ENCODE measurements around the gene NUP188. TPM values are rescaled to one million over a fixed set of nuclear protein-coding genes. Genes with fewer than 3 reads are reported as not detected.

The NUP188 gene
- total and polyA plus RNA-seq, 2 of the 13 experiments (the other 11 are each of a cell fraction or from before 2014, with no cell fraction given), result 28.0 to 38.5 TPM

DNA sequence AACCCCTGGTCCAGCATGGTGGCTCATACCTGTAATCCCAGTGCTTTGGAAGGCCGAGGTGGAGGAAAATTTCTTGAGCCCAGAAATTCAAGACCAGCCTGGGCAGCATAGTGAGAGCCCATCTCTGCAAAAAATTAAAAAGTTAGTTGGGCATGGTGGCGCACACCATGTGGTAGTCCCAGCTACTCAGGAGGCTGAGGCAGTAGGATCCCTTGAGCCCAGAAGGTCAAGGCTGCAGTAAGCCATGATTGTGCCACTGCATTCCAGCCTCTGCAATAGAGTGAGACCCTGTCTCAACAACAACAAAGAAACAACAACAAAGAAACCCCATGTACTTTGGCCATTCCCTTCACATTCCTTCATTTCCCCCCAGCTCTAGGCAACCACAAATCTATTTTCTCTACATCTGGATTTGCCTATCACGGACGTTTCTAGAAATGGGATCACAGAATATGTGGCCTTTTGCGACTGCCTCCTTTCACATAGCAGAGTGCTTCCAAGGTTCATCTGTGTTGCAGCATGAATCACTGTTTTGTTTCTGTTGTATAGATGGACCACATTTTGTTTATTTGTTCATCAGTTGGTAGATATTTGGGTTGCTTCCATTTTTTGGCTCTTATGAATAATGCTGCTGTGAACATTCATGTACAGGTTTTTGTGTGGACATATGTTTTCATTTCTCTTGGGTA is 106.8 kb downstream of the NUP188 start:
- H3K4me3 ChIP-seq (replicated peaks in 1 of 3; ENCODE audit: insufficient read depth in 1 of 3, low read depth in 2 of 3, low read length in 3 of 3), result no peak overlapping the region
- H2AFZ ChIP-seq (ENCODE audit: low read length), result no peak overlapping the region
- H3K79me2 ChIP-seq (ENCODE audit: insufficient read depth, low read length), result no peaks in the 10 kb centered on the region
- no peak for FAIRE-seq
- no peak for ATAC-seq
- no peak overlapping the region for H3K27ac ChIP-seq (ENCODE audit: extremely low read length, insufficient read depth, low read length)
- CTCF ChIA-PET (ENCODE audit: low intra/inter-chr PET ratio, low total read pairs), result no interaction called here
- no peak overlapping the region for H3K4me2 ChIP-seq (ENCODE audit: low read depth, low read length)
- H3K27me3 ChIP-seq (ENCODE audit: control insufficient read depth in 1 of 2, insufficient read depth in 2 of 2, low read length in 2 of 2), result no peaks in the 10 kb centered on the region
- H3K36me3 ChIP-seq (replicated peaks in 1 of 2; ENCODE audit: control insufficient read depth in 1 of 2, insufficient read depth in 2 of 2, low read length in 2 of 2), result peaks cover 0 to 9% of the 10 kb centered on the region in 2 experiments; a peak in 3 of 5 replicates
- H3K9me3 ChIP-seq (ENCODE audit: low read length), result no peaks in the 10 kb centered on the region
- BruUV-seq (replicated peaks), result no TSS peak
- no peaks in the 10 kb centered on the region for H4K20me1 ChIP-seq (ENCODE audit: insufficient read depth, low read length)
- in situ Hi-C loops (cut with HindIII; ENCODE audit: extremely low pct_ligation_motif_present, low pct_unique_long_range_greater_than_20kb), result no loop called here
- H3K9ac ChIP-seq (ENCODE audit: insufficient read depth, low read depth, low read length), result no peak overlapping the region
- TF ChIP-seq MAFG (CRISPR knock-in tag; IDR thresholded peaks at IDR 0.05) (no peak), SCMH1 (CRISPR knock-in tag; IDR thresholded peaks at IDR 0.05; ENCODE audit: borderline replicate concordance) (no peak), POLR2AphosphoS2 (IDR thresholded peaks at IDR 0.05; ENCODE audit: low read depth, low read length) (no peak), NONO (IDR thresholded peaks at IDR 0.05) (no peak), NONO (CRISPR knock-in tag; conservative IDR thresholded peaks at IDR 0.05) (no peak), FOXA3 (CRISPR knock-in tag; IDR thresholded peaks at IDR 0.05) (no peak), ZKSCAN8 (CRISPR knock-in tag; IDR thresholded peaks at IDR 0.05; ENCODE audit: borderline replicate concordance) (no peak), ZNF790 (CRISPR knock-in tag; IDR thresholded peaks at IDR 0.05; ENCODE audit: borderline replicate concordance) (no peak), ZNF879 (CRISPR knock-in tag; IDR thresholded peaks at IDR 0.05) (no peak)
- TF ChIP-seq, protein P1, sequence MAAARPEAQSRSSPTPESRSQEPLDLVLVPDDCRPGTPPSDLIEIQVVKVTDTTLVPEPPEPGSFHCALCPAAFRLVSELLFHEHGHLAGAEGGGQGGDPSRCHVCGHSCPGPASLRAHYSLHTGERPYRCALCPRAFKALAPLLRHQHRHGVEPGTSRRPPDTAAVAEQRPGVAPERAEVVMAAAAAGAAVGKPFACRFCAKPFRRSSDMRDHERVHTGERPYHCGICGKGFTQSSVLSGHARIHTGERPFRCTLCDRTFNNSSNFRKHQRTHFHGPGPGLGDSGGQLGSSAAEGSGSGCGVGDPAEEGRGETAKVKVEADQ (CRISPR knock-in tag; IDR thresholded peaks at IDR 0.05; ENCODE audit: borderline replicate concordance), result no peak
- TF ChIP-seq, protein P2, sequence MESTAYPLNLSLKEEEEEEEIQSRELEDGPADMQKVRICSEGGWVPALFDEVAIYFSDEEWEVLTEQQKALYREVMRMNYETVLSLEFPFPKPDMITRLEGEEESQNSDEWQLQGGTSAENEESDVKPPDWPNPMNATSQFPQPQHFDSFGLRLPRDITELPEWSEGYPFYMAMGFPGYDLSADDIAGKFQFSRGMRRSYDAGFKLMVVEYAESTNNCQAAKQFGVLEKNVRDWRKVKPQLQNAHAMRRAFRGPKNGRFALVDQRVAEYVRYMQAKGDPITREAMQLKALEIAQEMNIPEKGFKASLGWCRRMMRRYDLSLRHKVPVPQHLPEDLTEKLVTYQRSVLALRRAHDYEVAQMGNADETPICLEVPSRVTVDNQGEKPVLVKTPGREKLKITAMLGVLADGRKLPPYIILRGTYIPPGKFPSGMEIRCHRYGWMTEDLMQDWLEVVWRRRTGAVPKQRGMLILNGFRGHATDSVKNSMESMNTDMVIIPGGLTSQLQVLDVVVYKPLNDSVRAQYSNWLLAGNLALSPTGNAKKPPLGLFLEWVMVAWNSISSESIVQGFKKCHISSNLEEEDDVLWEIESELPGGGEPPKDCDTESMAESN (CRISPR knock-in tag; conservative IDR thresholded peaks at IDR 0.05), result no peak
- no peak for DNase-seq (ENCODE audit: low spot score)
- WGBS (ENCODE audit: low lambda C conversion rate), result 72% methylated on average over 4 of the region's 5 CpGs
- intact Hi-C loops (cut with micrococcal nuclease; ENCODE audit: unreplicated experiment), result no loop called here
- POLR2A ChIA-PET, result interaction anchor here (0.6 kb wide), 1 partner anchor 9 kb away, joined by 4 read pairs; no protein-coding TSS in a partner anchor
- H3K4me1 ChIP-seq (ENCODE audit: insufficient read depth, low read length), result peaks cover 20% of the 10 kb centered on the region

Other genes starting within 250 kb of the NUP188 start
- 8.3 and 13.2 TPM in 2 replicates for gene PKN3, start 245.2 kb upstream of the NUP188 start, total RNA-seq (2016; rRNA removed; fragmentation: Illumina TruSeq; extraction: Trizol)
- gene PKN3, start 245.2 kb upstream of the NUP188 start, polyA plus RNA-seq (2011; rRNA removed), result 9.2 and 10.5 TPM in 2 replicates
- 18.3 and 28.0 TPM in 2 replicates for gene ZDHHC12, start 223.6 kb upstream of the NUP188 start, total RNA-seq (2016; rRNA removed; fragmentation: Illumina TruSeq; extraction: Trizol)
- gene ZDHHC12, start 223.6 kb upstream of the NUP188 start, polyA plus RNA-seq (2011; rRNA removed), result 25.4 and 29.8 TPM in 2 replicates
- 7.7 and 9.1 TPM in 2 replicates for gene ZER1, start 175.8 kb upstream of the NUP188 start, total RNA-seq (2016; rRNA removed; fragmentation: Illumina TruSeq; extraction: Trizol)
- gene ZER1, start 175.8 kb upstream of the NUP188 start, polyA plus RNA-seq (2011; rRNA removed), result 40.0 and 43.9 TPM in 2 replicates
- 17.9 and 18.4 TPM in 2 replicates for gene TBC1D13, start 160.4 kb upstream of the NUP188 start, total RNA-seq (2016; rRNA removed; fragmentation: Illumina TruSeq; extraction: Trizol)
- gene TBC1D13, start 160.4 kb upstream of the NUP188 start, polyA plus RNA-seq (2011; rRNA removed), result 18.6 and 19.7 TPM in 2 replicates
- 26.3 and 28.7 TPM in 2 replicates for gene ENDOG, start 129.2 kb upstream of the NUP188 start, total RNA-seq (2016; rRNA removed; fragmentation: Illumina TruSeq; extraction: Trizol)
- 28.8 and 31.5 TPM in 2 replicates for gene ENDOG, start 129.2 kb upstream of the NUP188 start, polyA plus RNA-seq (2011; rRNA removed)
- gene SPOUT1, start 117.9 kb upstream of the NUP188 start, total RNA-seq (2016; rRNA removed; fragmentation: Illumina TruSeq; extraction: Trizol), result 39.0 and 39.7 TPM in 2 replicates
- gene SPOUT1, start 117.9 kb upstream of the NUP188 start, polyA plus RNA-seq (2011; rRNA removed), result 45.8 and 56.5 TPM in 2 replicates
- gene KYAT1, start 65.7 kb upstream of the NUP188 start, total RNA-seq (2016; rRNA removed; fragmentation: Illumina TruSeq; extraction: Trizol), result 5.6 and 9.2 TPM in 2 replicates
- gene KYAT1, start 65.7 kb upstream of the NUP188 start, polyA plus RNA-seq (2011; rRNA removed), result 46.5 and 58.4 TPM in 2 replicates
- gene LRRC8A, start 65.6 kb upstream of the NUP188 start, total RNA-seq (2016; rRNA removed; fragmentation: Illumina TruSeq; extraction: Trizol), result 10.0 and 16.1 TPM in 2 replicates
- 40.6 and 44.8 TPM in 2 replicates for gene LRRC8A, start 65.6 kb upstream of the NUP188 start, polyA plus RNA-seq (2011; rRNA removed)
- 10.6 and 12.3 TPM in 2 replicates for gene PHYHD1, start 26.7 kb upstream of the NUP188 start, total RNA-seq (2016; rRNA removed; fragmentation: Illumina TruSeq; extraction: Trizol)
- 19.6 and 25.3 TPM in 2 replicates for gene PHYHD1, start 26.7 kb upstream of the NUP188 start, polyA plus RNA-seq (2011; rRNA removed)
- 10.3 and 18.7 TPM in 2 replicates for gene DOLK, start 96 bp upstream of the NUP188 start, total RNA-seq (2016; rRNA removed; fragmentation: Illumina TruSeq; extraction: Trizol)
- 15.4 and 19.2 TPM in 2 replicates for gene DOLK, start 96 bp upstream of the NUP188 start, polyA plus RNA-seq (2011; rRNA removed)
- 10.5 and 24.0 TPM in 2 replicates for gene SH3GLB2, start 80.6 kb downstream of the NUP188 start, total RNA-seq (2016; rRNA removed; fragmentation: Illumina TruSeq; extraction: Trizol)
- gene SH3GLB2, start 80.6 kb downstream of the NUP188 start, polyA plus RNA-seq (2011; rRNA removed), result 40.6 and 68.0 TPM in 2 replicates
- gene MIGA2, start 88.9 kb downstream of the NUP188 start, total RNA-seq (2016; rRNA removed; fragmentation: Illumina TruSeq; extraction: Trizol), result 8.9 and 17.1 TPM in 2 replicates
- 10.8 and 12.2 TPM in 2 replicates for gene MIGA2, start 88.9 kb downstream of the NUP188 start, polyA plus RNA-seq (2011; rRNA removed)
- 15.1 and 34.1 TPM in 2 replicates for gene DOLPP1, start 133.4 kb downstream of the NUP188 start, total RNA-seq (2016; rRNA removed; fragmentation: Illumina TruSeq; extraction: Trizol)
- 20.9 and 21.0 TPM in 2 replicates for gene DOLPP1, start 133.4 kb downstream of the NUP188 start, polyA plus RNA-seq (2011; rRNA removed)
- 26.6 and 29.3 TPM in 2 replicates for gene CRAT, start 163.1 kb downstream of the NUP188 start, total RNA-seq (2016; rRNA removed; fragmentation: Illumina TruSeq; extraction: Trizol)
- 26.1 and 31.1 TPM in 2 replicates for gene CRAT, start 163.1 kb downstream of the NUP188 start, polyA plus RNA-seq (2011; rRNA removed)
- 105 and 109 TPM in 2 replicates for gene PTPA, start 163.7 kb downstream of the NUP188 start, total RNA-seq (2016; rRNA removed; fragmentation: Illumina TruSeq; extraction: Trizol)
- gene PTPA, start 163.7 kb downstream of the NUP188 start, polyA plus RNA-seq (2011; rRNA removed), result 79.3 and 86.0 TPM in 2 replicates
- gene IER5L, start 230.6 kb downstream of the NUP188 start, total RNA-seq (2016; rRNA removed; fragmentation: Illumina TruSeq; extraction: Trizol), result 2.5 and 3.3 TPM in 2 replicates
- gene IER5L, start 230.6 kb downstream of the NUP188 start, polyA plus RNA-seq (2011; rRNA removed), result 1.8 and 3.6 TPM in 2 replicates

All from HepG2 (cell line).